Liver (tissue), 3 donors: ENCODE results near the gene OR6C4.

Source experiments
- FOXA1 ChIP-seq: IDR thresholded peaks from 2 replicates; pipeline ENCODE4 v1.6.1; 2016; ENCODE audit warnings: antibody characterized with exemption
- GABPA ChIP-seq, 2 donors: IDR thresholded peaks in 1 of 2; conservative IDR thresholded peaks in 1 of 2; 2 replicates each; pipeline ENCODE4 v1.6.1; 2016; ENCODE audit warnings: antibody characterized with exemption in 2 of 2, mild to moderate bottlenecking in 1 of 2, moderate library complexity in 1 of 2
- NR2F2 ChIP-seq: IDR thresholded peaks from 2 replicates; pipeline ENCODE4 v1.6.1; 2016; ENCODE audit warnings: antibody characterized with exemption
- RAD21 ChIP-seq, 2 donors: IDR thresholded peaks; 2 replicates each; pipeline ENCODE4 v1.6.1; 2016; ENCODE audit warnings: antibody characterized with exemption in 2 of 2, mild to moderate bottlenecking in 2 of 2
- REST ChIP-seq: IDR thresholded peaks from 2 replicates; pipeline ENCODE4 v1.6.1; 2016; ENCODE audit warnings: antibody characterized with exemption, mild to moderate bottlenecking
- RXRA ChIP-seq, 2 donors: IDR thresholded peaks; 2 replicates each; pipeline ENCODE4 v1.6.1; 2017 to 2018; ENCODE audit warnings: antibody characterized with exemption in 2 of 2, mild to moderate bottlenecking in 1 of 2
- SP1 ChIP-seq: IDR thresholded peaks from 2 replicates; pipeline ENCODE4 v1.6.1; 2018; ENCODE audit warnings: antibody characterized with exemption, mild to moderate bottlenecking
- TAF1 ChIP-seq: conservative IDR thresholded peaks from 2 replicates; pipeline ENCODE4 v1.6.1; 2016; ENCODE audit warnings: antibody characterized with exemption, mild to moderate bottlenecking
- YY1 ChIP-seq: IDR thresholded peaks from 2 replicates; pipeline ENCODE4 v1.6.1; 2016; ENCODE audit warnings: antibody characterized with exemption, mild to moderate bottlenecking
- TF ChIP-seq, protein P1 (sequence below): fragments of 150-350 bp; IDR thresholded peaks from 2 replicates; pipeline ENCODE4 v1.5.1; 2017; ENCODE audit warnings: improper control_type of control experiment, low read depth, low read length; ENCODE audit not compliant: missing input control
- TF ChIP-seq, protein P2 (sequence below): IDR thresholded peaks from 2 replicates; pipeline ENCODE4 v1.6.1; 2016; ENCODE audit warnings: antibody characterized with exemption
- TF ChIP-seq, protein P3 (sequence below): IDR thresholded peaks from 2 replicates; pipeline ENCODE4 v1.6.1; 2016; ENCODE audit warnings: antibody characterized with exemption
- donor health status: healthy.
- donor health status: healthy.

DNA sequence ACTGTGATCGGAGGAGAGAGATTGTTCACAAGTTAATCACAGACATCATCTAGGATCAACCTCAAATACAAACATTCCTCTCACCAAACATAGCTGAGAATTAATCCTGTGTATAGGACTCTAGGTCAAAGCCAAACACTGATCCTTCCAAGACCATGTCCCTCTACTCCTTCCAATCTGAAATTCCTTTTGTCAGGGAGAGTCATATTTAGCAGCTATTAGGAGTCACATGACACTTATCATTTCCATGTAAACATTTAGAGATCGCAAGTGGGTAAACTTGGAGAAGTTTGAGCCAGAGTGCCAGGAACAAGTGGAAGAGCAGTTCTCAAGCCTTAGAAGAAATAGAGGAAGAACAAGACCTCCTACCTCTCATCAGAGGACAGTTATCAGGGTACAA lies 36.4 kb downstream of the OR6C4 start:
- TF ChIP-seq RAD21 (IDR thresholded peaks at IDR 0.05) = no peak
- TF ChIP-seq, protein P1, sequence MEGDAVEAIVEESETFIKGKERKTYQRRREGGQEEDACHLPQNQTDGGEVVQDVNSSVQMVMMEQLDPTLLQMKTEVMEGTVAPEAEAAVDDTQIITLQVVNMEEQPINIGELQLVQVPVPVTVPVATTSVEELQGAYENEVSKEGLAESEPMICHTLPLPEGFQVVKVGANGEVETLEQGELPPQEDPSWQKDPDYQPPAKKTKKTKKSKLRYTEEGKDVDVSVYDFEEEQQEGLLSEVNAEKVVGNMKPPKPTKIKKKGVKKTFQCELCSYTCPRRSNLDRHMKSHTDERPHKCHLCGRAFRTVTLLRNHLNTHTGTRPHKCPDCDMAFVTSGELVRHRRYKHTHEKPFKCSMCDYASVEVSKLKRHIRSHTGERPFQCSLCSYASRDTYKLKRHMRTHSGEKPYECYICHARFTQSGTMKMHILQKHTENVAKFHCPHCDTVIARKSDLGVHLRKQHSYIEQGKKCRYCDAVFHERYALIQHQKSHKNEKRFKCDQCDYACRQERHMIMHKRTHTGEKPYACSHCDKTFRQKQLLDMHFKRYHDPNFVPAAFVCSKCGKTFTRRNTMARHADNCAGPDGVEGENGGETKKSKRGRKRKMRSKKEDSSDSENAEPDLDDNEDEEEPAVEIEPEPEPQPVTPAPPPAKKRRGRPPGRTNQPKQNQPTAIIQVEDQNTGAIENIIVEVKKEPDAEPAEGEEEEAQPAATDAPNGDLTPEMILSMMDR = no peak
- no peak for TF ChIP-seq REST
- no peak for TF ChIP-seq YY1
- no peak for TF ChIP-seq NR2F2
- no peak for TF ChIP-seq SP1
- no peak for TF ChIP-seq RXRA (IDR thresholded peaks at IDR 0.05)
- TF ChIP-seq TAF1 = no peak
- TF ChIP-seq GABPA (IDR thresholded peaks at IDR 0.05 in 1 of 2, conservative IDR thresholded peaks at IDR 0.05 in 1 of 2) = no peak
- TF ChIP-seq, protein P2, sequence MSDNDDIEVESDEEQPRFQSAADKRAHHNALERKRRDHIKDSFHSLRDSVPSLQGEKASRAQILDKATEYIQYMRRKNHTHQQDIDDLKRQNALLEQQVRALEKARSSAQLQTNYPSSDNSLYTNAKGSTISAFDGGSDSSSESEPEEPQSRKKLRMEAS = no peak
- TF ChIP-seq, protein P3, sequence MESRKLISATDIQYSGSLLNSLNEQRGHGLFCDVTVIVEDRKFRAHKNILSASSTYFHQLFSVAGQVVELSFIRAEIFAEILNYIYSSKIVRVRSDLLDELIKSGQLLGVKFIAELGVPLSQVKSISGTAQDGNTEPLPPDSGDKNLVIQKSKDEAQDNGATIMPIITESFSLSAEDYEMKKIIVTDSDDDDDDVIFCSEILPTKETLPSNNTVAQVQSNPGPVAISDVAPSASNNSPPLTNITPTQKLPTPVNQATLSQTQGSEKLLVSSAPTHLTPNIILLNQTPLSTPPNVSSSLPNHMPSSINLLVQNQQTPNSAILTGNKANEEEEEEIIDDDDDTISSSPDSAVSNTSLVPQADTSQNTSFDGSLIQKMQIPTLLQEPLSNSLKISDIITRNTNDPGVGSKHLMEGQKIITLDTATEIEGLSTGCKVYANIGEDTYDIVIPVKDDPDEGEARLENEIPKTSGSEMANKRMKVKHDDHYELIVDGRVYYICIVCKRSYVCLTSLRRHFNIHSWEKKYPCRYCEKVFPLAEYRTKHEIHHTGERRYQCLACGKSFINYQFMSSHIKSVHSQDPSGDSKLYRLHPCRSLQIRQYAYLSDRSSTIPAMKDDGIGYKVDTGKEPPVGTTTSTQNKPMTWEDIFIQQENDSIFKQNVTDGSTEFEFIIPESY = no peak
- no peak for TF ChIP-seq FOXA1
